ENCODE data around the gene TEP1. TPM values are rescaled to one million over a fixed set of nuclear protein-coding genes. Genes with fewer than 3 reads are reported as not detected.
A peak's percentile ranks its signal among the peaks of the same experiment; 100 is the strongest.

Gene TEP1
- 35.4 and 38.0 TPM in 2 replicates for total RNA-seq
- long read RNA-seq, partial matches to known transcripts, result 7 of 10 reads
- long read RNA-seq, other reads (novel, unspliced or antisense), result 3 of 10 reads

DNA sequence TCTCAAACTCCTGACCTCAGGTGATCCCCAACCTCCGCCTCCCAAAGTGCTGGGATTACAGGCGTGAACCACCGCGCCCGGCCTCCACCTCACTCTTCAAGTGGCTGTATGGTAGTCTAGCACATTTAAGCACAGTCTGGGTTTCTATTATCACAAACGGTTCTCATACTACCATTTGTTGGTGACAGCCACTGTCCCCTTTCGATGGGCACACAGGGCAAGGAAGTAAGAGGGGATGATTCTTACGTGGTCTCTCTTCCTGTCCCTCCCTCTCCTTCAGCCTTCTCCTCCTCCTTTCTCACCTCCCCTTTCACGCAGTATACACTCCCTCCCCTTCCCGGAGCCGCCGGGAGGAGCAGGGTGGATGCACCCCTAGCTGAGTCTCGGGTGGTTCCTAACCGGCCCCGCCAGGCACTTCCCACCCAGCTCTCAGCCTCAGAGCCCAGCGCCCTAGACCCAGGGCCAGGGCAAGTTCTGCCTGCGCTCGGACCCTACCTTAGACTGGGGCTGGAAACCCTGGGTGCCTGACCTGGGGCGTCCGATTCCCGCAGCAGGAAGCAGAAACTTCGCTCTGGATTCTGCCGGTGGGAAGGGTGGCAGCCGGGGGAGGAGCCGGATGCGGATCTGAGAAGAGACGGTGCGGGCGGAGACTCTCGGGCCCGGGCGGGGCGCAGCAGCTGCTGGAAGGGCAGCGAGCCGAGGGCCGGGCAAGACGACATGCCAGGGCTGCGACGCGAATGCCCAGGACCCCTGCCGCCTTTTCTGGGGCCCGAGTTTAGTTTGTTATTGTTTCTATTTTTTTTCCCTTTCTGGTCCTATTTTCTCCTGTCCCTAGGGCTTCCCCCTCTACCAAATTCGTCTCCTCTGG, at the start of gene TEP1:
Gene TEP1, minus strand, starts transcription at position 626 of the 868 bp plus-strand sequence. CDS start 5,062 bp downstream, outside the sequence.
- no peaks in the 10 kb centered on the region for H3K9me3 Mint-ChIP-seq (ENCODE audit: unreplicated experiment)
- DNase-seq (ENCODE audit: extremely low spot score, unreplicated experiment), result peak; percentile 94
- H3K27ac Mint-ChIP-seq (ENCODE audit: unreplicated experiment), result peak within 1 kb of the TSS; percentile 98
- TF ChIP-seq, protein P1, sequence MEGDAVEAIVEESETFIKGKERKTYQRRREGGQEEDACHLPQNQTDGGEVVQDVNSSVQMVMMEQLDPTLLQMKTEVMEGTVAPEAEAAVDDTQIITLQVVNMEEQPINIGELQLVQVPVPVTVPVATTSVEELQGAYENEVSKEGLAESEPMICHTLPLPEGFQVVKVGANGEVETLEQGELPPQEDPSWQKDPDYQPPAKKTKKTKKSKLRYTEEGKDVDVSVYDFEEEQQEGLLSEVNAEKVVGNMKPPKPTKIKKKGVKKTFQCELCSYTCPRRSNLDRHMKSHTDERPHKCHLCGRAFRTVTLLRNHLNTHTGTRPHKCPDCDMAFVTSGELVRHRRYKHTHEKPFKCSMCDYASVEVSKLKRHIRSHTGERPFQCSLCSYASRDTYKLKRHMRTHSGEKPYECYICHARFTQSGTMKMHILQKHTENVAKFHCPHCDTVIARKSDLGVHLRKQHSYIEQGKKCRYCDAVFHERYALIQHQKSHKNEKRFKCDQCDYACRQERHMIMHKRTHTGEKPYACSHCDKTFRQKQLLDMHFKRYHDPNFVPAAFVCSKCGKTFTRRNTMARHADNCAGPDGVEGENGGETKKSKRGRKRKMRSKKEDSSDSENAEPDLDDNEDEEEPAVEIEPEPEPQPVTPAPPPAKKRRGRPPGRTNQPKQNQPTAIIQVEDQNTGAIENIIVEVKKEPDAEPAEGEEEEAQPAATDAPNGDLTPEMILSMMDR (IDR thresholded peaks at IDR 0.05), result no peak
- H3K27me3 Mint-ChIP-seq (ENCODE audit: unreplicated experiment), result no peaks in the 10 kb centered on the region
- H3K4me1 Mint-ChIP-seq (ENCODE audit: unreplicated experiment), result peaks cover 23% of the 10 kb centered on the region
- H3K36me3 Mint-ChIP-seq (ENCODE audit: unreplicated experiment), result peaks cover 3% of the 10 kb centered on the region
- peak within 1 kb of the TSS; percentile 93 for H3K4me3 Mint-ChIP-seq (ENCODE audit: unreplicated experiment)

GRCh38 chr14:20461225-20462141, 48.2 kb upstream of the TEP1 start, which contains the start of gene PIP4P1:
PIP4P1 (minus strand) TSS chr14:20461434; CDS start chr14:20461325, 109 bp downstream.
- H3K27ac Mint-ChIP-seq (ENCODE audit: unreplicated experiment), result peak within 1 kb of the TSS; percentile 92
- peaks cover 26% of the 10 kb centered on the region for H3K36me3 Mint-ChIP-seq (ENCODE audit: unreplicated experiment)
- H3K4me1 Mint-ChIP-seq (ENCODE audit: unreplicated experiment), result peaks cover 16% of the 10 kb centered on the region
- DNase-seq (ENCODE audit: extremely low spot score, unreplicated experiment), result peak; percentile 99
- H3K27me3 Mint-ChIP-seq (ENCODE audit: unreplicated experiment), result peaks cover 7% of the 10 kb centered on the region
- TF ChIP-seq, protein P1 (IDR thresholded peaks at IDR 0.05), result no peak
- no peaks in the 10 kb centered on the region for H3K9me3 Mint-ChIP-seq (ENCODE audit: unreplicated experiment)
- H3K4me3 Mint-ChIP-seq (ENCODE audit: unreplicated experiment), result peak within 1 kb of the TSS; percentile 71

GRCh38 chr14:20460458-20461224, 47.3 kb upstream of the TEP1 start:
- H3K4me3 Mint-ChIP-seq (ENCODE audit: unreplicated experiment), result peak overlapping the region; percentile 71
- peaks cover 16% of the 10 kb centered on the region for H3K4me1 Mint-ChIP-seq (ENCODE audit: unreplicated experiment)
- TF ChIP-seq, protein P1 (IDR thresholded peaks at IDR 0.05), result no peak
- H3K36me3 Mint-ChIP-seq (ENCODE audit: unreplicated experiment), result peaks cover 26% of the 10 kb centered on the region
- no peaks in the 10 kb centered on the region for H3K9me3 Mint-ChIP-seq (ENCODE audit: unreplicated experiment)
- peak overlapping the region; percentile 81 for H3K27ac Mint-ChIP-seq (ENCODE audit: unreplicated experiment)
- DNase-seq (ENCODE audit: extremely low spot score, unreplicated experiment), result no peak
- peaks cover 5% of the 10 kb centered on the region for H3K27me3 Mint-ChIP-seq (ENCODE audit: unreplicated experiment)

- Mint-ChIP-seq H3K4me3 (ENCODE audit: unreplicated experiment) (no peak overlapping the region), H3K36me3 (ENCODE audit: unreplicated experiment) (peaks cover 26% of the 10 kb centered on the region), H3K27me3 (ENCODE audit: unreplicated experiment) (no peaks in the 10 kb centered on the region), H3K9me3 (ENCODE audit: unreplicated experiment) (no peaks in the 10 kb centered on the region), H3K27ac (ENCODE audit: unreplicated experiment) (no peak overlapping the region), H3K4me1 (ENCODE audit: unreplicated experiment) (peaks cover 19% of the 10 kb centered on the region)
- TF ChIP-seq, protein P1 (IDR thresholded peaks at IDR 0.05), result no peak
- DNase-seq (ENCODE audit: extremely low spot score, unreplicated experiment), result no peak
These were observed 44.9 kb upstream of the TEP1 start for GRCh38 chr14:20458031-20458789.

All from osteocyte (in vitro differentiated cells).